Breast epithelium (tissue), 4 donors: ENCODE measurements around the gene SNTG2. TPM values are rescaled to one million over a fixed set of nuclear protein-coding genes. Genes with fewer than 3 reads are reported as not detected.

Experiments
- DNase-seq, 2 donors: peaks; one replicate each; pipeline ENCODE4 v3.0.0-alpha.2; 2019; ENCODE audit warnings: low spot score in 2 of 2
- H3K27ac ChIP-seq, 2 donors: fragments of 200-600 bp; sonication (generic) in 1 of 2; one replicate each; pipeline ENCODE4 v1.5.1; 2016 to 2019; ENCODE audit warnings: mild to moderate bottlenecking in 1 of 2
- H3K27me3 ChIP-seq, 2 donors: fragments of 200-600 bp; sonication (generic) in 1 of 2; one replicate each; pipeline versions ENCODE4 v1.5.1 to v1.6.0; 2017 to 2019; ENCODE audit warnings: control low read depth in 1 of 2, mild to moderate bottlenecking in 1 of 2
- H3K36me3 ChIP-seq: fragments of 200-600 bp; one replicate; pipeline ENCODE4 v1.5.1; 2019
- H3K4me1 ChIP-seq, 2 donors: fragments of 200-600 bp; sonication (generic); one replicate each; pipeline ENCODE4 v1.5.1; 2016 to 2019; ENCODE audit warnings: control low read depth in 1 of 2
- H3K4me3 ChIP-seq, 3 donors: fragments of 200-600 bp; sonication (generic); 1 replicate in 2 of 3; 2 replicates in 1 of 3; pipeline ENCODE4 v1.5.1; 2016 to 2019; ENCODE audit warnings: mild to moderate bottlenecking in 3 of 3, moderate library complexity in 2 of 3
- H3K9me3 ChIP-seq, 2 donors: fragments of 200-600 bp; sonication (generic) in 1 of 2; one replicate each; pipeline ENCODE4 v1.5.1; 2016 to 2019; ENCODE audit warnings: control low read depth in 1 of 2
- CTCF ChIP-seq, 3 donors: fragments of 450-650 bp; IDR thresholded peaks; one replicate each; pipeline ENCODE4 v1.5.1; 2016 to 2017; ENCODE audit warnings: antibody characterized with exemption in 3 of 3, mild to moderate bottlenecking in 3 of 3, moderate library complexity in 3 of 3
- POLR2A ChIP-seq: fragments of 450-650 bp; IDR thresholded peaks from one replicate; pipeline ENCODE4 v1.6.1; 2016; ENCODE audit warnings: antibody characterized with exemption, mild to moderate bottlenecking, moderate library complexity
- POLR2AphosphoS5 ChIP-seq, 3 donors: sonication (generic); formaldehyde crosslinking; IDR thresholded peaks; one replicate each; pipeline ENCODE4 v1.6.1; 2017; ENCODE audit warnings: antibody characterized with exemption in 3 of 3
- intact Hi-C: fragments of 100-400 bp; cut with DNase I; formaldehyde crosslinking; loops from one replicate; pipeline ENCODE4 v1.15.1; 2023; ENCODE audit warnings: low total_unique reads
- total RNA-seq, 3 donors: library from RNA; depleted of rRNA; stranded (reverse); fragments of >200 nt; gene quantifications; one replicate each; pipeline ENCODE4 v1.1.0, GENCODE V29; 2016

The SNTG2 gene
- total RNA-seq, 3 donors from 2014 or later = 4.6 to 7.4 (median 6.0) TPM

- TF ChIP-seq POLR2AphosphoS5 (IDR thresholded peaks at IDR 0.05) = no peak
- no peak for TF ChIP-seq POLR2A
- no peak for TF ChIP-seq CTCF (IDR thresholded peaks at IDR 0.05)
- intact Hi-C loops = no loop called here
- Histone ChIP-seq H3K27me3 (no peaks in the 10 kb centered on the region), H3K36me3 (no peaks in the 10 kb centered on the region), H3K4me3 (no peak overlapping the region), H3K27ac (no peak overlapping the region), H3K4me1 (no peaks in the 10 kb centered on the region), H3K9me3 (no peaks in the 10 kb centered on the region)
- DNase-seq = no peak
Observed at GRCh38 chr2:1393321-1393720, 442.7 kb downstream of the SNTG2 start.

- H3K4me1 ChIP-seq = no peaks in the 10 kb centered on the region
- no peaks in the 10 kb centered on the region for H3K27me3 ChIP-seq
- TF ChIP-seq POLR2AphosphoS5 (IDR thresholded peaks at IDR 0.05) = no peak
- no peak for TF ChIP-seq POLR2A
- TF ChIP-seq CTCF (IDR thresholded peaks at IDR 0.05) = no peak
- DNase-seq = no peak
- no peaks in the 10 kb centered on the region for H3K36me3 ChIP-seq
- no peak overlapping the region for H3K27ac ChIP-seq
- intact Hi-C loops = no loop called here
- H3K9me3 ChIP-seq = no peaks in the 10 kb centered on the region
- no peak overlapping the region for H3K4me3 ChIP-seq
Observed at GRCh38 chr2:1394709-1395408, 444.2 kb downstream of the SNTG2 start.

GRCh38 chr2:1397350-1397749 lies 446.7 kb downstream of the SNTG2 start:
- H3K27ac ChIP-seq = no peak overlapping the region
- no peaks in the 10 kb centered on the region for H3K4me1 ChIP-seq
- intact Hi-C loops = no loop called here
- no peaks in the 10 kb centered on the region for H3K36me3 ChIP-seq
- H3K4me3 ChIP-seq = no peak overlapping the region
- no peaks in the 10 kb centered on the region for H3K27me3 ChIP-seq
- DNase-seq = no peak
- no peaks in the 10 kb centered on the region for H3K9me3 ChIP-seq
- TF ChIP-seq POLR2AphosphoS5 (IDR thresholded peaks at IDR 0.05) (no peak), CTCF (IDR thresholded peaks at IDR 0.05) (no peak), POLR2A (no peak)

- no peak for TF ChIP-seq CTCF (IDR thresholded peaks at IDR 0.05)
- intact Hi-C loops = no loop called here
- Histone ChIP-seq H3K27me3 (no peaks in the 10 kb centered on the region), H3K4me3 (no peak overlapping the region), H3K27ac (no peak overlapping the region), H3K4me1 (no peaks in the 10 kb centered on the region), H3K9me3 (no peaks in the 10 kb centered on the region), H3K36me3 (no peaks in the 10 kb centered on the region)
- no peak for DNase-seq
Observed at GRCh38 chr2:1398191-1398590, 447.5 kb downstream of the SNTG2 start.

GRCh38 chr2:1400943-1401735 lies 450.5 kb downstream of the SNTG2 start:
- no peak for DNase-seq
- H3K4me1 ChIP-seq = no peaks in the 10 kb centered on the region
- H3K4me3 ChIP-seq = no peak overlapping the region
- no peaks in the 10 kb centered on the region for H3K27me3 ChIP-seq
- intact Hi-C loops = no loop called here
- no peak overlapping the region for H3K27ac ChIP-seq
- H3K9me3 ChIP-seq = no peaks in the 10 kb centered on the region
- H3K36me3 ChIP-seq = no peaks in the 10 kb centered on the region
- TF ChIP-seq POLR2A (no peak), CTCF (IDR thresholded peaks at IDR 0.05) (no peak), POLR2AphosphoS5 (IDR thresholded peaks at IDR 0.05) (no peak)
